MV-4-11 (cell line): Measurements from ENCODE around the gene PTPA.
"Not testable (repeated sequence)": the region's sequence is repeated elsewhere in the genome, so short reads cannot be mapped to it uniquely, and the experiment has no call there.

Experiments
- DNase-seq: peaks from one replicate; lab custom pipeline; 2025; lab: John Stamatoyannopoulos, UW

The PTPA gene

GRCh38 chr9:129177791-129178567, 66.8 kb downstream of the PTPA start, which contains the start of gene IER5L:
IER5L (minus strand) TSS chr9:129178261; CDS start chr9:129178052, 209 bp downstream.
- peak; percentile 92 for DNase-seq

DNA sequence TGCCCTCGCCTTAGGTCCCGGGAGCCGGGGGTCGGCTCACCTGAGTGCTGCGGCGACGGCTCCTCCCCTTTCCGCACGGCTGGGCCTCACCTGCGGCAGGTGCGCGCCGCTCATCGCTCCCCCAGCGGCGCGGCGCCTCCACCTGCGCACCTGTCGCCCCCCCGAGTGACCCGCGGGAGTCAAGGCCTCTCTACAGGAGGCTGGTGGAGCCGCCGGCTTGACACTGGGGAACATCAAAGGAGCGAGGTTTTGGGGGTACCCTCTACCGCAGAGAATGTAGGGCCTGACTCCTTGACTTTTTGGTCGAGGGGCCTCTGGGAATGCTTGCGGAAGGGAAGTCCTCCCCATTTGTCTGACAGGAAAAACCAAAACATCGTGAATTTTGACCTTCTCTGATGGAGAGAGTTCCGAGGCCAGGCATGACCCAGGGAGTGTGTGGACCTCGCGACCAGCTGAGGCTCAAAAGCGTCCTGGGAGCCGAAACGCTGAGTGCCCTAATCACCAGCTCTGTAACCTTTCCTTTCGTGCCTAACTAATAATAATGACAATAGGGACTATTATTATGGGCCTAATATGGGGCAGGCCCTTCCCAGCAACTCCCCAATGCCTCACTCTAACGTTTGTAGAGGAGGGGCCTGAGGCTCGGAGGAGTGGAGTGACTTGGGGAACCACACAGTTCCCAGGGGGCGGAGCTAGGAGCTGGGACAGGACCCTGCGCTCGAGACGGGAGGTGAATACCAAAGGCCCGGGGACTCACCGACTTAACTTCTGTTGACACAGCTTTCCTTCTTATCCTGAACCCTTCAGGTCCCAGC, 67.6 kb downstream of the PTPA start:
- no peak for DNase-seq

DNA sequence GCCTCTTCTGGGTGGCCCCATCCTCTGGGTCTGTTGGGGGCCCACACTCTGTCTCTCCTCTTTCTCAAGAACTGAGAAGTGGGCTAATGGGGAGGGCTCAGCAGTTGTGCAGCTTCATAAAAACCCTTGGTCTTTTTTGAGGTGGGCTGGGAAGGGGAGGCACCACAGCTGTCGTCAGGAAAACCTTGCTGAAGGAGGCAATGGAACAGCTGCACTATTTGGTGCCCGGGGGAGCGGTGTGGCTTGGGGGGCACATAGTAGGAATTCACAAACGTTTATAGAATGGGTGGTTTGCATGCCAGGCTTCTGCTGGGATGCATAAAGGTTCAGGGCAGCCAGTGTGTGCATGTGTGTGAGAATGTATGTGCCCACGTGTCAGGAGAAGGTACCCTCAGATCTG, 70.0 kb downstream of the PTPA start:
- DNase-seq = no peak

DNA sequence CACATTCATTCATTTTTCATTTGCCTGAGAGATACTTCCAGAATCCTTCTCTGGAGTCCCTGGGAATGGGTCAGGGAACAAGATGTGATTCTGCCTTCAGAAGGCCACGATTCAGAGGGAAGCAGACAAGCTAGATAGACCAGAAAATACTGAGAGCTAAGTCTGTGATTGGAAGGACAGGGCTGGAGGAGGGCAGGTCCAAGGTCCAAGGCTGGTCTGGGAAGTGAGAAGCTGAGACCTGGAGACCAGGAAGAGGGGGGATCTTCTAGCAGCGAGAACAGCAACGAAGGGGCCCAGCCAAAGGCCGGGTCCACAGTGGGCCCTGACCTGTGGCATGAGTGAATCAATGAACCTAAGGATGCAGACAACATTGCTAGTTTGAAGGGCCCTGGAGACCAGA, 70.9 kb downstream of the PTPA start:
- DNase-seq = no peak

- DNase-seq = peak; percentile 8
These were observed 71.6 kb downstream of the PTPA start for GRCh38 chr9:129182625-129183494.

GRCh38 chr9:129183495-129184218, 72.4 kb downstream of the PTPA start:
- DNase-seq = peak; percentile 58

DNA sequence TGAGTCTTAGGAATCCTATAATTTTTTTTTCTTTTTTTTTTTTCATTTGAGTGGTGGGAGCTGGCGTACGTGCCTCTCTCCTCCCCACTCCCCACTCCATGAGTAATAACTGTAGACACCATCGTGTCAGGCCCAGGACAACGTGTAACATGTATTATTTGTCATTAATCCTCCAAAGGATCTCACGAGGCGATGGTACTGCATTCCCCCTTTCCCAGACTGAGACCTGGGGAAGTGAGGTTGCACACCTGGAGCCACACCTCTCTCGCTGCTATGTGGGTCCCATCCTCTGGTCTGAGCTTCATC, 73.0 kb downstream of the PTPA start:
- DNase-seq = no peak

GRCh38 chr9:129184596-129185122, 73.4 kb downstream of the PTPA start:
- DNase-seq = no peak

- no peak for DNase-seq
These were observed 74.2 kb downstream of the PTPA start for GRCh38 chr9:129185402-129185801.

DNA sequence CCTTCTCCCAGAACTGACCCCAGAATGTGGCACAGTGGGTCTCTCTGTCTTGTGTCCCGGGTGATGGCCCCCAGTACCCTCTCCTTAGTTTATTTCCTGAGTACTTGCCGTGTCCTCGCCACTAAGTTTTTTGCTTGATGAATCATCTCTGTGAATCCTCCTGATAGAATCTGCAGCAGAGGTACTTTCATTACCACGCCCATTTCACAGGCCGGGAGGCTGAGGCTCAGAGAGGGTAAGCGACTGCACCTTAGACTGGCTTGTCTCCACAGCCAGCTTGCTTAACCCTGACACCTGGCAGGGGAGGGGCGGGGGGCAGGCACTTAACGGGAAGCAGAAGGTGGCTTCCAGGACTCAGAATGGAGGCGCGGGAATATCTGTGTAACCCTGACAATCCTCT, 74.8 kb downstream of the PTPA start:
- DNase-seq = no peak

DNA sequence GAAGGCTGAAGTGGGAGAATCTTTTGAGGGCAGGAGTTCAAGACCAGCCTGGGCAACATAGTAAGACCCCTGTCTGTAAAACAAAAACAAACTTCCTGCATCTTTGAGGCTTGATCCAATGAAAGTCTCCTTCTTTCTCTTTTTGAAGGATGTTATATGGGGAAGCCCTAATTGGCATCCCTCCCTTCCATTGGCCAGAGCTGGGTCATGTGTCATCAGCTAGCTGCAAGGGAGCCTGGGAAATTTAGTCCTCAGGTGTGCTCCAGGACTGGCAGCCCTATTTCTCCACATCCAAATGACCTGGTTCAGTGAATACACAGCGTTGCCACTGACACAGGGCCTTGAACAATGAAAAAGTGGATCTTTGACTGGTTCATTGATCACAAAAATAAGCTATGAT, 75.8 kb downstream of the PTPA start:
- no peak for DNase-seq

DNA sequence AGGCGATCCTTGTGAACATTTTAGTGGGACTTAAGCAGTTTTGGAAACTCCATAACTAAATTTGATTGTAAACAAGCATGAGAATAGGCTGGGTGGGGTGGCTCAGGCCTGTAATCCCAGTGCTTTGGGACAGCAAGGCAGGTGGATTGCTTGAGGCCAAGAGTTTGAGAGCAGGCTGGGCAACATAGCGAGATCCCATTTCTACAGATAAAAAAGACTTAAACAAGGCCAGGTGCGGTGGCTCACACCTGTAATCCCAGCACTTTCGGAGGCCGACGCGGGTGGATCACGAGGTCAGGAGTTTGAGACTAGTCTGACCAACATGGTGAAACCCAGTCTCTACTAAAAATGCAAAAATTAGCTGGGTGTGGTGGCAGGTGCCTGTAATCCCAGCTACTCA, 78.8 kb downstream of the PTPA start:
- not testable (repeated sequence) for DNase-seq

DNA sequence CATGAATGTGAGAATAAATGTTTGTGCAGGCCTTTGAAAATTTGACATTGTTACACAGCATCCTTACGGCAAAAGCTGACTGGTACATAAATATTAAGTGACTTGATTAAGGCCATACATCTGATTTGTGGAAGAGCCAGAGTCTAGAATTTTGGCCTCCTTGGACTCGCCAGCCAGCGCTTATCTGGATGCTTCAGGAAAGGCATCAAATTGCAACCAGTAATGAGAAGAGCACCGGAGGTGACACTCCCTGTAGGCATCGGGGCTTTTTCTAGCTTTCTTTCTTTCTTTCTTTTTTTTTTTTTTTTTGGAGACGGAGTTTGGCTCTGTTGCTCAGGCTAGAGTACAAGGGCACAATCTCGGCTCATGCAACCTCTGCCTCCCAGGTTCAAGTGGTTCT, 80.0 kb downstream of the PTPA start:
- no peak for DNase-seq

GRCh38 chr9:129193655-129194054, 82.4 kb downstream of the PTPA start:
- DNase-seq = no peak

GRCh38 chr9:129194221-129194620, 83.0 kb downstream of the PTPA start:
- DNase-seq = no peak

DNA sequence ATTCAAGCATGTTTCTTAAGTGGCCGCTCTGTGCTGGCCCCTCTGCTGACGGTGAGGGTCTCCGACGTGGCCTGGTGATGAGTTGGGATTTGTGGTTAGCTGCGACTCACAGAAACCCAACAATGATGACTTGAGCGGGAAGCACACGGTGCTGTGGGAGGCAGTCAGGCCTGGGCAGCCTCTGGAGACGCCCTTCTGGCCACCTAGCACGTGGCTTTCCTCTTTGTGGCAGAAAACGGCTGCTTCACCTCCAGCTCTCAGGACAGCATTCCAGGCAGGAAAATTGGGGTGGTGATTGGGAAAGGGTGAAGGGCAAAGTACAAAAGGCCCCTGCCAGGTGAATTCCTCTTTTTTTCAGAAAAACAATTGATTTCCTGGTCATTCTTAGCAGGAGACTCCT, 84.4 kb downstream of the PTPA start:
- no peak for DNase-seq

DNA sequence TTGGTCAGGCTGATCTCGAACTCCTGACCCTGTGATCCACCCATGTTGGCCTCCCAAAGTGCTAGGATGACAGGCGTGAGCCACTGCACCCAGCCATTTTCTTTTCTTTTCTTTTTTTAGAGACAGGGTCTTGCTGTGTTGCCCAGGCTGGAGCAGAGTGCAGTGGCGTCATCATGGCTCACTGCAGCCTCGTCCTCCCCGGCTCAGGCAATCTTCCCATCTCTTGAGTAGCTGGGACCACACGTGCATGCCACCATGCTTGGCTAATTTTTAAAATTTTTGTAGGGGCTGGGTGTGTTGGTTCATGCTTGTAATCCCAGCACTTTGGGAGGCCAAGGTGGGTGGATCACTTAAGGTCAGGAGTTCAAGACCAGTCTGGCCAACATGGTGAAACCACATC, 85.8 kb downstream of the PTPA start:
- DNase-seq = not testable (repeated sequence)

- no peak for DNase-seq
These were observed 86.7 kb downstream of the PTPA start for GRCh38 chr9:129197978-129198318.
